HS-5 (cell line): ENCODE data around the gene LHPP.
"Not testable (repeated sequence)": the region's sequence is repeated elsewhere in the genome, so short reads cannot be mapped to it uniquely, and the experiment has no call there.

ENCODE experiments used
- DNase-seq: peaks from one replicate; pipeline ENCODE4 v3.0.0-alpha.2; 2012; ENCODE audit warnings: low read depth

The LHPP gene

GRCh38 chr10:124461642-124462347, at the start of gene LHPP:
TSS of gene LHPP (plus strand) at chr10:124461823. CDS start at chr10:124461863, 40 bp downstream.
- peak; percentile 30 for DNase-seq

- no peak for DNase-seq
Measured at GRCh38 chr10:124414076-124414475, 47.5 kb upstream of the LHPP start.

GRCh38 chr10:124415210-124415609, 46.4 kb upstream of the LHPP start:
- no peak for DNase-seq

GRCh38 chr10:124416733-124417132, 44.9 kb upstream of the LHPP start:
- no peak for DNase-seq

- no peak for DNase-seq
Measured at GRCh38 chr10:124417895-124418725, 43.5 kb upstream of the LHPP start.

GRCh38 chr10:124418726-124419501, 42.7 kb upstream of the LHPP start, which contains the start of gene OAT:
TSS of gene OAT (minus strand) at chr10:124418923. CDS start at chr10:124412171, 6,752 bp downstream.
- peak; percentile 76 for DNase-seq

- DNase-seq: no peak
Measured at GRCh38 chr10:124419635-124420034, 42.0 kb upstream of the LHPP start.

GRCh38 chr10:124420254-124420653, 41.4 kb upstream of the LHPP start:
- DNase-seq: no peak

- no peak for DNase-seq
Measured at GRCh38 chr10:124422742-124423141, 38.9 kb upstream of the LHPP start.

- no peak for DNase-seq
Measured at GRCh38 chr10:124423813-124424212, 37.8 kb upstream of the LHPP start.

GRCh38 chr10:124425227-124425962, 36.2 kb upstream of the LHPP start:
- no peak for DNase-seq

- no peak for DNase-seq
Measured at GRCh38 chr10:124428207-124428777, 33.3 kb upstream of the LHPP start.

GRCh38 chr10:124429576-124429975, 32.0 kb upstream of the LHPP start:
- no peak for DNase-seq

GRCh38 chr10:124430077-124430476, 31.5 kb upstream of the LHPP start:
- no peak for DNase-seq

GRCh38 chr10:124433461-124433860, 28.2 kb upstream of the LHPP start:
- no peak for DNase-seq

- not testable (repeated sequence) for DNase-seq
Measured at GRCh38 chr10:124435683-124436082, 25.9 kb upstream of the LHPP start.

- no peak for DNase-seq
Measured at GRCh38 chr10:124436191-124436638, 25.4 kb upstream of the LHPP start.

GRCh38 chr10:124441694-124442093, 19.9 kb upstream of the LHPP start:
- not testable (repeated sequence) for DNase-seq

- no peak for DNase-seq
Measured at GRCh38 chr10:124446830-124447750, 14.5 kb upstream of the LHPP start.
